Fibroblast of mammary gland (primary cell): Measurements from ENCODE around the gene RHBDF1.
A peak's percentile ranks its signal among the peaks of the same experiment; 100 is the strongest.

ENCODE experiments used
- DNase-seq: peaks from one replicate; pipeline ENCODE4 v3.0.0-alpha.2; 2010; ENCODE audit warnings: low read depth
- H3K4me3 ChIP-seq: 2 replicates; pipeline ENCODE4 v1.5.1; 2011; ENCODE audit warnings: low read depth, mild to moderate bottlenecking, low read length, moderate library complexity; ENCODE audit not compliant: control insufficient read depth
- CTCF ChIP-seq: conservative IDR thresholded peaks from 2 replicates; pipeline ENCODE4 v1.5.1; 2011; ENCODE audit warnings: low read depth, low read length, inconsistent platforms; ENCODE audit not compliant: control insufficient read depth, insufficient read depth

RHBDF1 gene

GRCh38 chr16:67884-68789, 4.3 kb downstream of the RHBDF1 start:
- DNase-seq: peak; percentile 67
- TF ChIP-seq CTCF: no peak
- H3K4me3 ChIP-seq: no peak overlapping the region

GRCh38 chr16:67183-67791, 5.1 kb downstream of the RHBDF1 start:
- DNase-seq: no peak
- H3K4me3 ChIP-seq: no peak overlapping the region

GRCh38 chr16:66309-67182, 5.9 kb downstream of the RHBDF1 start:
- DNase-seq: no peak
- H3K4me3 ChIP-seq: no peak overlapping the region

More at GRCh38 chr16:67183-67791, 5.1 kb downstream of the RHBDF1 start:
- no peak for TF ChIP-seq CTCF

GRCh38 chr16:65745-66144, 6.7 kb downstream of the RHBDF1 start:
- DNase-seq: peak; percentile 67
- H3K4me3 ChIP-seq: no peak overlapping the region
- TF ChIP-seq CTCF: peak; percentile 90

More at GRCh38 chr16:66309-67182, 5.9 kb downstream of the RHBDF1 start:
- TF ChIP-seq CTCF: no peak

- TF ChIP-seq CTCF: no peak
- no peak overlapping the region for H3K4me3 ChIP-seq
- DNase-seq: no peak
Measured at GRCh38 chr16:64914-65255, 7.5 kb downstream of the RHBDF1 start.
